Activated effector memory CD4-positive, alpha-beta T cell treated with anti-CD3 and anti-CD28 coated beads, Interleukin-2, amount 50 U/mL, for 16 hours (primary cell): ENCODE results near the gene LRMDA.

Experiments used
- DNase-seq: peaks from one replicate; pipeline ENCODE4 v3.0.0-alpha.2; 2020

Gene LRMDA

GRCh38 chr10:75939541-75939940 is 508.1 kb downstream of the LRMDA start:
- no peak for DNase-seq

- DNase-seq, result no peak
These were observed 509.3 kb downstream of the LRMDA start for GRCh38 chr10:75940742-75941141.

GRCh38 chr10:75941223-75941801 is 509.9 kb downstream of the LRMDA start:
- DNase-seq, result no peak

GRCh38 chr10:75944061-75944460 is 512.6 kb downstream of the LRMDA start:
- DNase-seq, result no peak

GRCh38 chr10:75948583-75948982 is 517.2 kb downstream of the LRMDA start:
- no peak for DNase-seq

DNA sequence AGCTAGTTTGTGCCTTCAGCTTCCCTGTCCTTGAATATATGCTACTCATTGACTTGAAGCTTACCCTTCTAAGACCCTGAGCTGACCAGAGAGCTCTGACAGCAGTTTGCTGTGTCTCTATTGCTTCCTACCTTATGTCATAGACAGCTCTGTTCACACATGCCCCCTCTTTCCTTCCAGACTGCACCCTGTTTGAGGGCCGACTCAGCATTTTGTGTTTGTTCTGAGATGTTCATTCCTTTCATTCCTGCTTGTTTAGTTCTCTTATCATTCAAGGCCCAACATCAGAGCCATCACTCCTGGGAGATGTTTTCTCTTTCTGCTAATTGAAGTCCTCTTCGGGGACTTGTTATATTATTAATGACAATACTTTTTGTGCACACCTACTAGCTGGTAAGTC is 518.9 kb downstream of the LRMDA start:
- DNase-seq, result no peak

DNA sequence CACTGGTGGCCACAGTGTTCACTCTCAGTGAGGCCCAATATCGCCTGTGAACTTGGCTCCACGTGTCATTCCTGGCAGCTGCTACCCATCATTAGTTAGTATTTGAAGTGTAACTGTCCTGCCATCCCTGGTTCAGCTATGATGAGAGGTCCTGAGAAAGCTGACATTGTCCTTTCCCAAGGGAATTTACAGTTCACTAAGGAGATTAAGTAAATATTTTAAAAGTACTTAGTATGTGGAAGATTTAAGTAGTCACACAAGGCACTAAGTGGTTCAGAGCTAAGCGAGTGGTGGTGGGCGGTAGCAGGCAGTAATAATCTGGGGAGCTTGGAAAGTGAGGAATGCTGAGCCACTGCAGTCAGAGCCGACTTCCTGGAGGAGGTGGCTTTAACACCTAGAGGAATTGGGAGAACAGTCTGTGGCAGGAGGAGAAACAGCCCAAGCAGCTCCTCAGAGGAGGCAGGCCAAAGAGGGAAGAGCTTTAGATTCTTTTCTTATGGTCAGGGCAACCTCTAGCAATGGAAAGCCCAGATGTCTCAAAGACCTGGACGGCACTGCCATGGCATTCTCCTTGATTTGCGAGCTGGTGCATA is 519.7 kb downstream of the LRMDA start:
- DNase-seq, result no peak

DNA sequence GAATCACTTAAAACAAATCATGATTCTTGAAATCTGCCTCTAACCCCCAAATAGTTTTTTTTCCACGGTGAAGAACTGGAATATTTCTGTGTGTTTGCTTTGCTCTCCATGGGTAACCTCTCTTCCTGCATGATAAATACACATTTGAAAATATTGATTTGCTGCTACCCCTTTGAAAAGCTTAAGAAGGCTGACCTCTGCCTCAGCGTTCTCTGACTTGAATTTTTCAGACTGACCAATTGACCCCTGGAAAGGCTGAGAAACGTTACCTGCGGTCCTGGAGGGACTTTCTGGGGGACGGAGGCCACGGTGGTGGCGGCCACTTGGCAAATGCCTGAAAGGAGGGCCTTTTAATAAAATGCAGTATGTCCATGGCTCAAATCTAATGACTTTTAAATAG is 520.2 kb downstream of the LRMDA start:
- DNase-seq, result no peak

- DNase-seq, result no peak
These were observed 520.7 kb downstream of the LRMDA start for GRCh38 chr10:75952093-75952492.

- DNase-seq, result no peak
These were observed 523.1 kb downstream of the LRMDA start for GRCh38 chr10:75954486-75954885.

GRCh38 chr10:75955973-75956502 is 524.6 kb downstream of the LRMDA start:
- no peak for DNase-seq

- no peak for DNase-seq
These were observed 525.2 kb downstream of the LRMDA start for GRCh38 chr10:75956624-75957023.

DNA sequence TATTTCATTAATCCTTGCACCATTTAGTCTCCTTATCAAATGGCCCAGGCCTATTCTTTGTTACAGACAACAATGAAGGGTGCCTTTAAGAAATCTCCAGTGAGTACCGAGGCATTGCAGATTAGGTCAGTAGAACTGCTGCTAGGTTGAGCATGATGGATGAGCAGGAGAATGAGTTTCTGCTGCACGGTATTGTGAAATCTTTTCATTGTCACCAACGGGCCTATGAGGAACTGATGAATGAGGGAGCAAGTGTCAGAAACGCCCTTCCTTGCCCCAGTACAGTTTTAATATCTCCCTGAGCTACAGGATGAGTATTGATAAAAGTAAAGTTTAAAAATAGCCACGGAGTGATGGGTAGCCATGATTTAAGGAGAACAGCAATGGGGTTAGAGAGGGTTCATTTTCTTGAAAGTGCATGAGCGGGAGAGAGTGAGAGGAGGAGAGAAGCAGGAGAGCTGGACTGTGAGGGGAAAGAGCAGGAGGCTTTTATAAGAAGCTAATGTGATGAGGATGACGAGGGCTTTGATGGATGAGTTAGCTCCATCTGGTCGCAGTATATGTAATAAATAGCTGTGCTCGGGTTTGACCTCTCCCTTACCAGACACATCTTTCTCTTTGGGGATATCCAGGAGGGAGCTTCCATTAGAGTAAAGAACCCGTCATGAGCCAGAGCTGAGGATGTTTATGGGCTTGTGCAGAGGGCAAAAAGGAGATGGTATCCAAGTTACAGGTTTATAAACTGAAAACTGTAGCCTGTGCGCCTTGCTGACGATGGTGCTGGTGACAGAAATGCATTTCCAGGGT is 526.1 kb downstream of the LRMDA start:
- DNase-seq, result no peak

DNA sequence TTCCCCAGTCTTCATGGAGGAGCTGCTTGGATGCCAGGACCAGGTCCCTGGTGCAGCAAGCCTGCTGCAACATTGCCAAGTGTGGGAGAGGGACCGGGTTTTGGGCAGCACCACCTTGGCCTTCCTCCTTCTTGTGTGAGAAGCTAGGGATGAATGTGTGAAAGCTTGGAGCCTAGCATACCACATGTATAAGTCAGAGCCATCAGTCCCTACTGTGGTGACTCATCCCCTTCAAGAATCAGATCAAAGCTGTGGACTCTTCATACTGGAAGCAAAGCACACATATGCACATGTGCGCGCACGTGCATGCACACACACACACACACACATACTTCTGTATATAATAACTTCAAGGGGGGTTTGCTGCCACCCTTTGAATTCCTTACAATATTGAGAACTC is 527.8 kb downstream of the LRMDA start:
- DNase-seq, result no peak

DNA sequence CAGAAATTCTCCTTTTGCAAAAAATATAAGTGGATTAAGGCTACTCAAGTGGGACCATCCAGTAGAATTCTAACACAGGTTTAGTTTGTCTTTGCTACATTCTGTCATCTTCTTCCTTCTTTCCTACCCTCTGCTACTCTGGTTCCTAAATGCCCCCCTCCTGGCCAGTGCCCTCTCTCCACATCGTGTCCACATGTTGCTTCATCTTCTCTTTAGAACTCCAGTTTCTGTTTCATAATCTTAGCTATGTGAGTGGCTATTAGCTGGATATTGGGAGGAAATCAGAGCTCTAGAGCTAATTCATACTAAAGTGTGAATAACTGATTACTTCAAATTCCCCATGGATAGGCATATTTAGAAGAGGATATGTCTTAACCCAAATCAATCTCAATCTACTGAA is 528.5 kb downstream of the LRMDA start:
- DNase-seq, result no peak

DNA sequence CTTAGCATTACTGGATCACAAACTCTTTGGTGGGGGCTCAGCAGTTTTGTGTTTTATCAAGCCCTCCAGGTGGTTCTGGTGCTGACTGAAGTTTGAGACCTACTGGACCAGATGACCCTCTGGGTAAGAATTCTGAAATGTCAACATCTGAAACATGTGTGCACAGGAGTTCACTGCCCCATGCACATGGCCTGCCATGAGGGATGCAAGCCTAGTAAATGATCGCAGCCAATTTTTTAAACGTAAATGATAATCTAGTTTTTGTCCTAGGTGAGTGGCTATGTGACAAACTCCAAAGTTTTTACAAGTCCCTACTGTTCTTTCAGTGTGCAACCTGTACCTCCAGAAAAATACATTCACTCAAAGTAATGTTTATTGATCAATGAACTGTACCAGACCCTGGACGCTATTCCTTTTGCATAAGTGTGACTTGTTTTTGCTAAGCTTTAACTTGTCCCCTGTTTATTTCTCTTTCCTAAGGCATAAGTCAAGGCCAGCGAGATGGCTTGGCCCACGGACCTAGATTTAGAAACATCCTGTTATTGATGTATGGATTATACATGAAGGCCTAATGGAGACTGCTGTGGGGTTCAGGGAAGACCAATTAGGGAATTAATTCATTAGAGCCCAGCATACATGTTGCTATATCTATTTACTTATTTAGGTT is 531.1 kb downstream of the LRMDA start:
- no peak for DNase-seq

DNA sequence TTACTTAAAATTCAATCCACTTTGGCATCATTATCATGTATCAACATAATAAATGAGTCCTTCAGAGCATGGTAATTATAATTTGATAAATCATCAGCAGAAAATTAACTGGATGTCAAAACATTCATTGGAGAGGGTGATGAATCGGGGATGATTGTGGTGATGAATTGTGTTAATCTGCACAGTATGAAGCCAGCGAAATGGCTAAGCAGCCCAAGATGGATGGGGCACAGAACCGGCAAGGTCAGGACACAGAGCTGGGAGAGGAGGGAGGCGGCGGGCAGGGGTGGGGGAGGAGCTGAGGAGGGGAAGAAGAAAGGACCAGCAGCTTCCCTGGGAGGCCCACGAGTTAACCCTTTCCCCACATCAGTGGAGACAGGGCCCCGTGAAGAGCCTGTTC is 536.1 kb downstream of the LRMDA start:
- DNase-seq, result no peak

DNA sequence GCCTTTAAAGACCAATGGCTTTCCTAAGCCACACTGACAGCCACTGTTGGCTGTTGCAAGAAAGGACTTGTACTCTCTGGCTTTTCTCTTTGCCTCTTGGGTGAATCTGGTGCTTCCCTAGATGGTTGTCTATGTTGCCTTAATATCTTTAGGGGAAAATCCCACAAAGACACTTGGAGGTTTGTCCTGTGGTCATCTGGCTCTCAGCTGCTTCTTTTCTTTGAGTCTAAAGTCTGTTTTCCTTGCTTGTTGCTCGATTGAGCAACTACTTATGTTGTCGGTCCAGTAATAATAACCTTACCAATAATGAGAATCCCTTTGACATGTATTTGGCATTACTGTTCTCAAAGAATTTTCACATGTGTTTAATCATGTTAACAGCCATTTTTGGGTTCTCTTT is 537.6 kb downstream of the LRMDA start:
- DNase-seq, result no peak

- DNase-seq, result no peak
These were observed 540.2 kb downstream of the LRMDA start for GRCh38 chr10:75971402-75972211.

DNA sequence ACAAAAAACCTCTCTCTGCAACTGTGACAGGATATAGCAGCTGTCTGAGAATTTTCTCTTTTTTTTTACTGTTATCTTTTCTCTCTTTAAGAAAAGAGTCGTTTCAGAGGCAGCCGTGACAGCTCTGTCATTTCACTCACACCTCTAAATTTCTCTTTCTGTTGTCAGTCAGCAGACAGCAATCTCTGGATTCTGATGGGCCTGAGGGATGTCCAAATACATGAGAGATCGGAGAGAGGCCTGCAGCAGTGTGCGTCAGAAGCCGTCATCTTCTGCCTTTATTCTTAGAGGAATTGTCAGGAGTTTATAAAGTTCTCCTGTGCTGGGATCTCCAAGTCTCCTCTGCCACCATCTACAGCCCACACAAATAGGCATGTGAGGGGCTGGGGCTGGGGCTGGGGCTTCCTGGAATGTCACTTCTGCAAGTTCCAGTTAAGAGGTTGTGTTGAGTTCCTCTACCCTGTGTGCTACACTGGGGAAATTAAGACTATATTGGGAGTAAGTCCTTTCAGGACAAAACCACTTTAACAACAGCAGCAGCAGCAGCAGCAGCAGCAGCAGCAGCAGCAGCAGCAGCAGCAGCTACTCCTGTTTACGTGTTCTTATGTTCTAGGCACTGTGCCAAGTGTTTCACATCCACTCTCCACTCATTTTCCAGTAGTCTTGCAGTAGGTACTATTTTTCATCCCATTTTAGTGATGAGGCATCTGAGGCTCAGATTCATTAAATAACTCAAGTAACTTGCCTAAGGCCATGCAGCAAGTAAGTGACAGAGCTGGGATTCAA is 541.3 kb downstream of the LRMDA start:
- no peak for DNase-seq

GRCh38 chr10:75974080-75974479 is 542.7 kb downstream of the LRMDA start:
- no peak for DNase-seq

DNA sequence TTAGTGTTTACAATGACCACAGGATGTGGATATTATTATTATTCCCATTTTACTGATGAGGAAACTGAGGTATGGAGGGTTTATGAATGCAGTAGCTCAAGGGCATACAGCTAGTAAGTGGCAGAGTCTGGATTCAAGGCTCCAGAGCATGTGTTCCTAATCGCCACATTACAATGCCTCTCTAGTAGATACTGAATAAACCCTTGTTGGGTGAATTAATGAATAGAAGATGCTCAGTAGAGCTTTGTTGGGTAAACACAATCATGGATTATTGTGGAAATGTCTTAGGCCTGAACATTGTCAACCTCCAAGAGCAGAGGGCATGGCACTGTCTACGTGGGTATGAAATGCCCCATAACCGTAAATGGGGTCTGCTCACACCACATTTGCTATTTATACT is 545.3 kb downstream of the LRMDA start:
- DNase-seq, result no peak
